GM12864 (cell line): Measurements from ENCODE around the gene COL11A2.

Experiments
- DNase-seq: peaks from one replicate; pipeline ENCODE4 v3.0.0-alpha.2; 2011; ENCODE audit warnings: low read depth
- H3K4me3 ChIP-seq: 2 replicates; pipeline ENCODE4 v1.5.1; 2011; ENCODE audit warnings: mild to moderate bottlenecking, low read depth, low read length, control low read depth
- TF ChIP-seq, protein P1 (sequence below): IDR thresholded peaks from 2 replicates; pipeline ENCODE4 v1.5.1; 2011; ENCODE audit warnings: low read depth, mild to moderate bottlenecking, moderate library complexity, low read length, control low read depth, inconsistent platforms; ENCODE audit errors: missing control alignments

Gene COL11A2

DNA sequence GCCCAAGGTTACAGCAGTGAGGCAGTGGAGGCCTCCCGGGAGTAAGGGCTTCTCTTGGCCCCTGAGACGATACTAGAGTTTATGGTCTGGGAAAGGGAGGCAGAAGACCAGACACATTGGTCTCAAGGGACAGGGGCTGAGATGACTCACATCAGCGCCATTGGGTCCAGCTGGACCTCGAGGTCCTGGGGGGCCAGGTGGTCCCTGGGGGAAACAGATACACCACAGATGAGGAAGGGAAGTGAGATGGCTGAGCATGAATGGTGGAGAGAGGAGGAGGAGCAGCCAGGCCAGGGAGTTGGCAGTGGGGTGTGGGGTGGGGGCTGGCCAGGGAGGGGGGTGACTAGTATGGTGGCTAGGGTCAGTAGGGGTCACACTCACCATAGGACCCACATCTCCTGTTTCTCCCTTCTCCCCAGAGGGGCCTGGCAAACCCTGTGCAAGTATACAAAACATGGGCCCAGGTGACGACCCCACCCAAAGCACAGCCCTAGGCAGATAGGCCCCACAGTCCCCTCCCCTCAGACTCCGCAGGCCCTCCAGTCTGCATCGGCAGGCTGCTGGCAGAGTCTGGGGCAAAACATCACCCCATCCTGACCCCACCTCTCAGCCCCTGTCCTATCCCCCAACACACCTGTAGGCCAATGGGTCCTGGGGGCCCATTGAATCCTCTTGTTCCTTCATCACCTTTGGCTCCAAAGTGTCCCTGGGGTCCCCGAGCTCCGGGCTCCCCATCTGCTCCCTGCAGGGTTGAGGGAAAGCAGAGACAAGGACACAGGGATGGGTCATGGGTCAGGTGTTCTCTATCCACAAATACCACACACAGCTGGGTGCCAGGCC, 21.9 kb downstream of the COL11A2 start:
- DNase-seq: no peak
- TF ChIP-seq, protein P1, sequence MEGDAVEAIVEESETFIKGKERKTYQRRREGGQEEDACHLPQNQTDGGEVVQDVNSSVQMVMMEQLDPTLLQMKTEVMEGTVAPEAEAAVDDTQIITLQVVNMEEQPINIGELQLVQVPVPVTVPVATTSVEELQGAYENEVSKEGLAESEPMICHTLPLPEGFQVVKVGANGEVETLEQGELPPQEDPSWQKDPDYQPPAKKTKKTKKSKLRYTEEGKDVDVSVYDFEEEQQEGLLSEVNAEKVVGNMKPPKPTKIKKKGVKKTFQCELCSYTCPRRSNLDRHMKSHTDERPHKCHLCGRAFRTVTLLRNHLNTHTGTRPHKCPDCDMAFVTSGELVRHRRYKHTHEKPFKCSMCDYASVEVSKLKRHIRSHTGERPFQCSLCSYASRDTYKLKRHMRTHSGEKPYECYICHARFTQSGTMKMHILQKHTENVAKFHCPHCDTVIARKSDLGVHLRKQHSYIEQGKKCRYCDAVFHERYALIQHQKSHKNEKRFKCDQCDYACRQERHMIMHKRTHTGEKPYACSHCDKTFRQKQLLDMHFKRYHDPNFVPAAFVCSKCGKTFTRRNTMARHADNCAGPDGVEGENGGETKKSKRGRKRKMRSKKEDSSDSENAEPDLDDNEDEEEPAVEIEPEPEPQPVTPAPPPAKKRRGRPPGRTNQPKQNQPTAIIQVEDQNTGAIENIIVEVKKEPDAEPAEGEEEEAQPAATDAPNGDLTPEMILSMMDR: no peak
- H3K4me3 ChIP-seq: no peak overlapping the region

DNA sequence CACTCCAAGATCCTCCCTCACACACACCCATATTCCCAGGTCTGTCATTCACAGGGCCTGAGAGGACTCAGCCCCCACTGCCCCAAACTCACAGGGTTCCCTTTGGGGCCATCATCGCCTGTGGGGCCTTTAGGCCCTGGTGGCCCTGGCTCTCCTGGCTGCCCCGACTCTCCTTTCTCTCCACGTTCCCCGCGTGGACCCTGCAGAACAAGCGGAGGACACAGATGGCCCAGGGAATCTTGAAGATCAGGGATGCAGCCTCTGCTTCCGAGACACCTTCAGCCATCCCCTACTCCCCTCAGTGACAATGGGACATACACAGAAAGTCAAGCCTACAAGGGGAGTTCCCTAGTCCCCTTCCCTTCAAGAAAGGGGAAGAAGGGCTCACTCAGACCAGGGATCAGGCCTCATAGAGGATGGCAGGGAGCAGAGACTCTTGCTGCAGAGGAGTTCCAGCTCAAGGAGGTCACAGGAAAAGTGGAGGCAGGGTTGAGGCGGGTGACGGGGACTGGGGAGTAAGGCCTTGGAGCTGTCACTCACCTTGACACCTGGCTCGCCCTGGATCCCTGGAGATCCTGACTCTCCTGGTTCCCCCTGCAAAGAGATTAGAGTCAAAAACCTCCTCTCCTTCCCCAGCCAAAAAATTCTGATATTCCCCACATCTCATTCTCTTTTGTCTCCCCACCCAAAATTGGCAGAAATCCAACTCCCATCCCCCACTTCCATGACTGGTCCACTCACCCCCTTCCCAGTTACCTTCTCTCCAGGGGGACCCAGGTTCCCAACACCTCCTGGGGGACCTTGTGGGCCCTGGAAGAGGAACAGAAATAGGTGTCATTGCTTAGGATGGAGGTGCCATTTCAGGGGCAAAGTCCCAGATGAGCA, 22.7 kb downstream of the COL11A2 start:
- DNase-seq: no peak
- H3K4me3 ChIP-seq: no peak overlapping the region
- TF ChIP-seq, protein P1: no peak

DNA sequence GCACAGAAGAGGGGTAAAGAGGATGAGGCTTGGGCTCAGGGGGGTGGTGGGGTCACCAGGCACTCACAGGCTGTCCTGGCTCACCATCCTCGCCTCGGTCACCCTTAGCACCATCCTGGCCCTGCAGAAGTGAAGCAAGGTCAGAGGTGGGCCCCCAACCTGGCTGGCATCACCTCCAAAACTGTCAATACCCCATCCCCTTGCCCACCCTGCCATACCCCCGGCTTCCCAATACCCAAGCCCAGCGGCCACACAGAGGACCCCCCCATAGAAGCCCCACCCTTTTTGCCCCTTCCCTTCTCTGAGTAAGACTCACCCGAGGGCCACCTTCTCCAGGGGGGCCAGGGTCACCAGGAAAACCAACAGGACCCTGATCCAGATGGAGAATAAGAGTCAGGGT, 23.6 kb downstream of the COL11A2 start:
- H3K4me3 ChIP-seq: no peak overlapping the region
- DNase-seq: no peak
- TF ChIP-seq, protein P1: no peak

DNA sequence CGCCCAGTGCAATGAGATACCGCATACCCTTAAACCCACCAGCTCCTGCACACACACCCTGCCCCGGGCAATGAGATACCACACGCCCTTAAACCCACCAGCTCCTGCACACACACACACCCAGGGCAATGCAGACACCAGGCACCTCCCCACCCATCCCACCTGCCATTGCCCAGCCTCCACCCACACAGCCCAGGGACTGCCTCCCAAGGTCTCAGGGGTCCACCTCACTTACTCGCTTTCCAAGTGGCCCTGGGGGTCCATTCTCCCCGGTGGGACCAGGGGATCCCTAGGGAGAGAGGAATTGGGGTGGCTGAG, 24.0 kb downstream of the COL11A2 start:
- TF ChIP-seq, protein P1: no peak
- DNase-seq: no peak
- no peak overlapping the region for H3K4me3 ChIP-seq

DNA sequence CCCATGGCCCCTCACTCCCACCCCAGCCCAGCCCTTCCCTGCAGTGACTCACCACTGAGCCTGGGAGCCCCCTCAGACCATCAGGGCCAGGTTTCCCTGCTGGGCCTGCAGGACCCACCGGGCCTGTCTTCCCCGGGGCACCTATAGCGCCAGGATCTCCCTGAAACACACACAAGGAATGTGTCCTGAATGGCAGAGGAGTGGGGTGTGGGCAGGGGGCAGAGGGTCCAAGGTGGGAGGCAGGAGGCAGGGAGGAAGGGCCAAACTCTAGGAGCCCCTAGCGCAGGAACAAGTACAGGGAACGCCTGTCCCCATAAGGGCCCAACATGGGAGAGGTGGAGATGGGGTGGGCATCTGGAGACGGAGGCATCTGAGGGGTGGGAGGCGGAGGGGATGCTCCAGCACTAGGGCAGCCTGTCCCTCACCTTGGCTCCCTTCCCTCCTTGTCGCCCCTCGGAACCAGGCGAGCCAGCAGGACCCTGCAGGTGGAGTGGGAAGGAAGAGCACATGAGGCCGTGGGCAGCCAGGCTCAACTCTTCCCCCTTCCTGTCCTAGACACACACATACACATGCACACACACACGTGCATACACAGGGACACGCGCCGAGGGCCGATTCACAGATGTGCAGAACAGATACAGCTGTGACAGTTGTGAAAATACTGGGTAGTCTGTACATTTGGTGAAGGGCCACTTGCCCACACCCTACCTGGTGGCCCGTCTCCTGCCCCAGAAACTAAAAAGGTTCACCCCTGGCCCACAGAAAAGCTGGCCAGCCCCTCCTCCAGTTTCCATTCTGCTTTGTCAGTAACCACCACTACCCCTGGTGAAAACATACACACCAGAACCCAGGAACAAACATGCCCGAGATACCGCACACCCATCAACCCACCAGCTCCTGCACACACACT, 24.6 kb downstream of the COL11A2 start:
- no peak for DNase-seq
- no peak overlapping the region for H3K4me3 ChIP-seq
- TF ChIP-seq, protein P1: no peak

DNA sequence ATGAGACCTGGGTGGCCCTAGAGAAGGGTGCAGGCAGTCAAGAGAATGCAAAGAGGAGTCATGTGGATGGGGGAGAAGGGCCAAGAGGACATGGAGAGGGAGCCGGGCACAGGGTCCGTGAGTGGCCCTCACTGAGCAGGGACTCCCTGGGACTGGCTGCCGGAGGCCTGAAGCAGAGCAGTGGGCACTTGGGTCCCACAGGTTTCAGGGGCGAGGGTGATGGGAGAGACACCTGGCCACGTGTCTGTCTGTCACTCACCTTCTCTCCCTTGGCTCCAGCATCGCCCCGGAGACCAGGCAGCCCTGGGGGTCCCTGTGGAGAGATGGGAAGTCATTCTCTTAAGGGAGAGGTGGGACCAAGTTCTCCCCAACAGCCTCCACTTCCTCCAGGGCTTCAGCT, 25.5 kb downstream of the COL11A2 start:
- TF ChIP-seq, protein P1: no peak
- no peak for DNase-seq
- H3K4me3 ChIP-seq: no peak overlapping the region
